IMR-90 (cell line): ENCODE results near the gene NPW. TPM values are rescaled to one million over a fixed set of nuclear protein-coding genes. Genes with fewer than 3 reads are reported as not detected.

Source experiments
- ATAC-seq: fragments of 200-7000 bp; cut with Tn5 transposase; 2 replicates; pipeline ENCODE4 v1.9.1; 2020; ENCODE audit warnings: low read depth, mild to moderate bottlenecking, moderate library complexity
- BruUV-seq: library from RNA; stranded (reverse); fragments of 400-500 nt; replicated peaks from 2 replicates; lab custom pipeline; 2021; lab: Mats Ljungman, UMichigan
- CTCF ChIA-PET: fragments of 300-600 bp; formaldehyde crosslinking; extraction: SDS; loops from one replicate; lab custom pipeline; 2021; ENCODE audit warnings: antibody characterized with exemption; lab: Yijun Ruan, JAX
- POLR2A ChIA-PET: fragments of 300-600 bp; sonication (Branson Sonifier 250); formaldehyde crosslinking; loops from one replicate; lab custom pipeline; 2022; ENCODE audit warnings: antibody characterized with exemption; ENCODE audit not compliant: unreplicated experiment; lab: Charles Lee
- DNase-seq: peaks from one replicate; pipeline ENCODE4 v3.0.0; 2013
- H2AFZ ChIP-seq: replicated peaks from 2 replicates; pipeline ENCODE3; 2013; ENCODE audit warnings: low read length, mild to moderate bottlenecking; ENCODE audit not compliant: poor library complexity
- H2AK5ac ChIP-seq: 2 replicates; pipeline ENCODE4 v1.6.1; 2013; ENCODE audit warnings: low read depth, low read length, inconsistent platforms
- H2AK9ac ChIP-seq: replicated peaks from 2 replicates; pipeline ENCODE3; 2013; ENCODE audit warnings: mild to moderate bottlenecking, low read depth, low read length, moderate library complexity; ENCODE audit not compliant: poor library complexity
- H2BK120ac ChIP-seq: 2 replicates; pipeline ENCODE4 v1.6.1; 2013; ENCODE audit warnings: low read depth, low read length, inconsistent platforms
- H2BK15ac ChIP-seq: 3 replicates; pipeline ENCODE4 v1.6.1; 2013; ENCODE audit warnings: low read depth, low read length, inconsistent platforms
- H2BK20ac ChIP-seq: 2 replicates; pipeline ENCODE4 v1.6.1; 2013; ENCODE audit warnings: low read depth, mild to moderate bottlenecking, inconsistent platforms, low read length, moderate library complexity
- H2BK5ac ChIP-seq: 2 replicates; pipeline ENCODE4 v1.6.1; 2013; ENCODE audit warnings: mild to moderate bottlenecking, low read depth, low read length, inconsistent platforms; ENCODE audit not compliant: poor library complexity, severe bottlenecking
- H3K14ac ChIP-seq: replicated peaks from 2 replicates; pipeline ENCODE4 v1.6.1; 2013; ENCODE audit warnings: low read depth, low read length, inconsistent platforms
- H3K18ac ChIP-seq: 2 replicates; pipeline ENCODE4 v1.6.1; 2013; ENCODE audit warnings: low read depth, low read length, control low read depth
- H3K23ac ChIP-seq: 2 replicates; pipeline ENCODE4 v1.6.1; 2013; ENCODE audit warnings: low read depth, low read length, inconsistent platforms
- H3K27ac ChIP-seq: 2 replicates; pipeline ENCODE4 v1.5.1; 2013; ENCODE audit warnings: mild to moderate bottlenecking, control low read depth, low read length; ENCODE audit not compliant: insufficient read depth
- H3K27me3 ChIP-seq: 2 replicates; pipeline ENCODE4 v1.6.1; 2013; ENCODE audit warnings: low read length; ENCODE audit not compliant: control insufficient read depth, insufficient read depth
- H3K36me3 ChIP-seq: 2 replicates; pipeline ENCODE4 v1.6.1; 2013; ENCODE audit warnings: low read length, mixed read lengths; ENCODE audit not compliant: control insufficient read depth, insufficient read depth
- H3K4ac ChIP-seq: 2 replicates; pipeline ENCODE4 v1.6.1; 2013; ENCODE audit warnings: low read depth, low read length, inconsistent platforms
- H3K4me1 ChIP-seq: 2 replicates; pipeline ENCODE4 v1.6.1; 2013; ENCODE audit warnings: low read length, mixed read lengths; ENCODE audit not compliant: control insufficient read depth, insufficient read depth
- H3K4me2 ChIP-seq: 2 replicates; pipeline ENCODE4 v1.6.1; 2013; ENCODE audit warnings: low read depth, mild to moderate bottlenecking, control low read depth, low read length, moderate library complexity
- H3K4me3 ChIP-seq: 2 replicates; pipeline ENCODE4 v1.5.1; 2013; ENCODE audit warnings: low read depth, mild to moderate bottlenecking, control low read depth, low read length, moderate library complexity; ENCODE audit not compliant: insufficient read depth
- H3K56ac ChIP-seq: 2 replicates; pipeline ENCODE4 v1.6.1; 2013; ENCODE audit warnings: low read length, inconsistent platforms; ENCODE audit not compliant: insufficient read depth; ENCODE audit errors: extremely low read depth
- H3K79me1 ChIP-seq, 2 experiments: 2 replicates each; pipeline ENCODE4 v1.6.1; 2013; ENCODE audit warnings: low read length in 2 of 2, inconsistent platforms in 1 of 2, low read depth in 1 of 2
- H3K9ac ChIP-seq: 2 replicates; pipeline ENCODE4 v1.6.1; 2013; ENCODE audit warnings: low read depth, low read length, control low read depth
- H3K9me1 ChIP-seq: 2 replicates; pipeline ENCODE4 v1.6.1; 2013; ENCODE audit warnings: low read length, inconsistent platforms; ENCODE audit not compliant: insufficient read depth
- H3K9me3 ChIP-seq: 2 replicates; pipeline ENCODE4 v1.6.1; 2013; ENCODE audit warnings: low read length; ENCODE audit not compliant: control insufficient read depth, insufficient read depth
- H4K20me1 ChIP-seq: 2 replicates; pipeline ENCODE4 v1.6.1; 2013; ENCODE audit warnings: low read length, inconsistent platforms; ENCODE audit not compliant: insufficient read depth
- H4K5ac ChIP-seq: 2 replicates; pipeline ENCODE4 v1.6.1; 2013; ENCODE audit warnings: mild to moderate bottlenecking, low read depth, low read length, control low read depth
- H4K8ac ChIP-seq, 2 experiments: 2 replicates each; pipeline ENCODE4 v1.6.1; 2013; ENCODE audit warnings: low read depth in 2 of 2, low read length in 2 of 2, control low read depth in 1 of 2, inconsistent platforms in 1 of 2
- H4K91ac ChIP-seq: 2 replicates; pipeline ENCODE4 v1.6.1; 2013; ENCODE audit warnings: low read depth, low read length, inconsistent platforms; ENCODE audit not compliant: insufficient read depth
- CHD1 ChIP-seq: IDR thresholded peaks from 2 replicates; pipeline ENCODE4 v1.6.1; 2012; ENCODE audit warnings: low read depth, low read length, improper control_type of control experiment
- FOS ChIP-seq: fragments of 150-350 bp; IDR thresholded peaks from 2 replicates; pipeline ENCODE4 v1.6.1; 2016; ENCODE audit warnings: low read depth, low read length
- MXI1 ChIP-seq: IDR thresholded peaks from 2 replicates; pipeline ENCODE4 v1.6.1; 2012; ENCODE audit warnings: low read depth, mild to moderate bottlenecking, low read length, moderate library complexity, borderline replicate concordance
- POLR2A ChIP-seq: IDR thresholded peaks from 2 replicates; pipeline ENCODE4 v1.6.1; 2012; ENCODE audit warnings: mild to moderate bottlenecking, low read depth, low read length
- RAD21 ChIP-seq: IDR thresholded peaks from 2 replicates; pipeline ENCODE4 v1.6.1; 2012; ENCODE audit warnings: low read length, improper control_type of control experiment
- RCOR1 ChIP-seq: IDR thresholded peaks from 2 replicates; pipeline ENCODE4 v1.6.1; 2012; ENCODE audit warnings: mild to moderate bottlenecking, low read length, improper control_type of control experiment; ENCODE audit not compliant: insufficient replicate concordance
- SMC3 ChIP-seq: fragments of 150-350 bp; IDR thresholded peaks from 2 replicates; pipeline ENCODE4 v1.6.1; 2016; ENCODE audit warnings: low read depth, mild to moderate bottlenecking, antibody characterized with exemption, low read length, moderate library complexity
- WGBS, 2 experiments: methylation state at CpG; one replicate each; pipeline versions ENCODE4 v1.1.5 to v1.1.7; 2013; ENCODE audit warnings: missing lambda C conversion rate in 2 of 2; ENCODE audit not compliant: insufficient read length in 1 of 2; ENCODE audit errors: extremely low coverage in 2 of 2; 5-methylcytosine and 5-hydroxymethylcytosine counted together
- dilution Hi-C: fragments of 300-500 bp; cut with HindIII; formaldehyde crosslinking; loops from one replicate; pipeline ENCODE4 v1.14.3; 2018; ENCODE audit warnings: low sequenced_read_pairs; ENCODE audit not compliant: unreplicated experiment
- in situ Hi-C: fragments of 300-500 bp; cut with MboI; formaldehyde crosslinking; loops from 3 replicates; pipeline ENCODE4 v1.14.3; 2019; ENCODE audit warnings: low sequenced_read_pairs, inconsistent platforms, mixed read lengths
- intact Hi-C: fragments of 100-400 bp; cut with micrococcal nuclease; formaldehyde crosslinking; loops from 2 replicates; pipeline ENCODE4 v1.10.0; 2022
- polyA plus RNA-seq, 3 experiments: library from polyadenylated mRNA; depleted of rRNA; stranded (reverse); fragments of >200 nt; gene quantifications; 2 replicates each; pipeline ENCODE4 v1.2.3, GENCODE V29; 2012; ENCODE audit warnings: low replicate concordance in 1 of 3
- total RNA-seq: library from RNA; depleted of rRNA; stranded (reverse); fragments of >200 nt; gene quantifications from 2 replicates; pipeline ENCODE4 v1.2.3, GENCODE V29; 2012
- TF ChIP-seq, protein P1 (sequence below): conservative IDR thresholded peaks from 2 replicates; pipeline ENCODE4 v1.5.1; 2012; ENCODE audit warnings: mild to moderate bottlenecking, low read depth, low read length, improper control_type of control experiment

NPW gene
- total and polyA plus RNA-seq, 2 of the 4 experiments (the other 2 are of a cell fraction) = 0.18 to 2.0 TPM

DNA sequence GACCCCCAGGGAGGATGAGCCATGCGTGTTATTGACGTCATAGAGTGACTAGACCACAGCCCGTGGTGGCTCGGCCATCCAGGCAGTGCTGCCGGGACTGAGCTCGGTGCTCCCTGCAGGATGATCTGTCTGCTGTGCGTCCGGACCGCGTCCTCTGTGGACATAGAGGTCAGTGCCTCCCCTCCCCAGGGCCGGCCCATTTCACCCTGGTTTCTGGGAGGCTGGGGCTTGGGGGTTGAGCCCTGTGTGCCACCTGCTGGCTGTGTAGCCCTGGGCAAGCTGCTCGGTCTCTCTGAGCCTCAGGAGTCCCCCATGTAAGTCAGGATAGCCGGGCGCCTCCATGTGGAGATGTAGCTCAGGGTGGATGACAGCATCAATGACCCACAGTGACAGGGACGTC, 36.5 kb downstream of the NPW start:
- Histone ChIP-seq H3K56ac (no peak overlapping the region; the same call in 1 of the 2 replicates), H4K5ac (no peak overlapping the region), H3K27ac (no peak overlapping the region), H4K8ac (no peak overlapping the region), H3K4me3 (no peak overlapping the region), H3K9me1 (no peaks in the 10 kb centered on the region), H2BK5ac (no peak overlapping the region), H3K4ac (no peak overlapping the region), H3K14ac (no peak overlapping the region), H2BK20ac (no peak overlapping the region), H2BK15ac (no peak overlapping the region), H2AK5ac (no peak overlapping the region; the same call in 1 of the 2 replicates), H3K36me3 (peaks cover 65% of the 10 kb centered on the region), H3K9ac (no peak overlapping the region), H4K91ac (no peak overlapping the region), H2BK120ac (no peak overlapping the region), H3K4me1 (no peaks in the 10 kb centered on the region), H3K27me3 (no peaks in the 10 kb centered on the region), H2AK9ac (peak overlapping the region; percentile 37), H3K23ac (no peak overlapping the region), H4K20me1 (no peaks in the 10 kb centered on the region; the same call in none of the 2 replicates), H2AFZ (peak overlapping the region; percentile 13), H3K18ac (no peak overlapping the region), H3K79me1 (peaks cover 5 to 33% of the 10 kb centered on the region in 2 experiments; a peak in 3 of 4 replicates), H3K9me3 (no peaks in the 10 kb centered on the region), H3K4me2 (no peak overlapping the region)
- ATAC-seq (peak; percentile 75), DNase-seq (no peak)
- POLR2A ChIA-PET = no interaction called here
- 96% methylated on average over 7 of the region's 15 CpGs; no CpG with 5 or more reads in 1 of the 2 experiments for WGBS, 2 experiments
- CTCF ChIA-PET = no interaction called here
- BruUV-seq = no TSS peak
- in situ Hi-C loops = no loop called here
- dilution Hi-C loops = no loop called here
- TF ChIP-seq RCOR1 (no peak), CHD1 (no peak), POLR2A (no peak), SMC3 (peak; percentile 50; the same call in 1 of the 2 replicates), FOS (no peak), RAD21 (peak; percentile 36; the same call in 1 of the 2 replicates), MXI1 (no peak)
- TF ChIP-seq, protein P1, sequence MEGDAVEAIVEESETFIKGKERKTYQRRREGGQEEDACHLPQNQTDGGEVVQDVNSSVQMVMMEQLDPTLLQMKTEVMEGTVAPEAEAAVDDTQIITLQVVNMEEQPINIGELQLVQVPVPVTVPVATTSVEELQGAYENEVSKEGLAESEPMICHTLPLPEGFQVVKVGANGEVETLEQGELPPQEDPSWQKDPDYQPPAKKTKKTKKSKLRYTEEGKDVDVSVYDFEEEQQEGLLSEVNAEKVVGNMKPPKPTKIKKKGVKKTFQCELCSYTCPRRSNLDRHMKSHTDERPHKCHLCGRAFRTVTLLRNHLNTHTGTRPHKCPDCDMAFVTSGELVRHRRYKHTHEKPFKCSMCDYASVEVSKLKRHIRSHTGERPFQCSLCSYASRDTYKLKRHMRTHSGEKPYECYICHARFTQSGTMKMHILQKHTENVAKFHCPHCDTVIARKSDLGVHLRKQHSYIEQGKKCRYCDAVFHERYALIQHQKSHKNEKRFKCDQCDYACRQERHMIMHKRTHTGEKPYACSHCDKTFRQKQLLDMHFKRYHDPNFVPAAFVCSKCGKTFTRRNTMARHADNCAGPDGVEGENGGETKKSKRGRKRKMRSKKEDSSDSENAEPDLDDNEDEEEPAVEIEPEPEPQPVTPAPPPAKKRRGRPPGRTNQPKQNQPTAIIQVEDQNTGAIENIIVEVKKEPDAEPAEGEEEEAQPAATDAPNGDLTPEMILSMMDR = peak; percentile 38
- intact Hi-C loops = loop anchor here (1.0 kb wide), 1 partner anchor 33 kb away; no protein-coding TSS in a partner anchor
